ENCODE results near the gene CCDC144A. TPM values are rescaled to one million over a fixed set of nuclear protein-coding genes. Genes with fewer than 3 reads are reported as not detected.
"Not testable (repeated sequence)": the region's sequence is repeated elsewhere in the genome, so short reads cannot be mapped to it uniquely, and the experiment has no call there.

The CCDC144A gene
- total and polyA plus RNA-seq, 3 experiments from 2014 or later = 0.95 to 1.5 (median 1.2) TPM

DNA sequence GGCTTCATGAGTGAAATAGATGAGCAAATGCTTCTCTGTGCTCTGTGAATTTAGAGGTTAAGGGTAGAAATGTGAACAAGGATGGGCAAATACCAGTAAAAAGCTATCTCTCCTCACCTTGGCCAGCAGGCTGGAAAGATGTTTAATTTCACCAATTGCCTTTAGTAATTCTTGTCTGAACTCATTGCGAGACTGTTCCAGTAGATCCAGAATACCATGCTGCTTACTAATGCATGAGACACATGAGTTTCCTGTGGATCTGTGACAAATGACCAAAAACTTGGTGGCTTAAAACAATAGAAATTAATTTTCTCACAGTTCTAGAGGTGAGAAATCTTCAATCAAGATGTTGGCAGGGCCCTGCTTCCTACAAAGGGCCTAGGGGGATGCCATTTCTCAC, 27.1 kb upstream of the CCDC144A start:
- no peaks in the 10 kb centered on the region for H3K9me3 ChIP-seq (ENCODE audit: low read length)
- no peaks in the 10 kb centered on the region for H3K36me3 ChIP-seq (ENCODE audit: insufficient read depth, low read length)
- H3K4me3 ChIP-seq (ENCODE audit: low read length) = no peak overlapping the region
- Mint-ChIP-seq H3K27me3 (peaks cover 14 to 42% of the 10 kb centered on the region in 2 donors), H3K27ac (no peak overlapping the region), H3K4me1 (peaks cover 4% of the 10 kb centered on the region in 3 donors), H3K4me3 (no peak overlapping the region), H3K9me3 (peaks cover 0 to 2% (median 0%) of the 10 kb centered on the region in 5 donors), H3K36me3 (peaks cover 0 to 4% (median 0%) of the 10 kb centered on the region in 3 donors)
- ChIA-PET CTCF (no interaction called here), POLR2A (no interaction called here)
- no peaks in the 10 kb centered on the region for H3K4me1 ChIP-seq (ENCODE audit: insufficient read depth, low read length)
- no peak for DNase-seq
- H3K27me3 ChIP-seq (ENCODE audit: insufficient read depth, low read length, poor library complexity, severe bottlenecking) = no peaks in the 10 kb centered on the region
- no peak overlapping the region for H3K27ac ChIP-seq (ENCODE audit: low read depth, low read length)

DNA sequence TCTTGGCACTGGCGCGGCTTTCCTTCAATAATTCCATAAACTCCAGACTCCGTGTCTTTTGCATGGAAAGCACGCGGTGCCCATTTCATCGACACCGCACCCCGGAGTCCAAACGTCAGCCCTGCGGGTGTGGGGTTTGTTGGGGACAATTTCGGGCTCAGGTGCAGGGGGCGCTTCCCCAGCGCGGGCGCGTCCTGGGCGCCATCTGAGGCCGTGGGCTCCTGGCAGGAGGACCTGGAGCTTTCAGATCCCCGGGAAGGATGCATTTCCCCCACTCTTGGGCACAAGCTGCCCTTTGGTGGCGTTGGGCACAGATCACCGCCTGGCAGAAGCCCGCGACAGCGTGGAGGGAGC, 23.5 kb upstream of the CCDC144A start:
- H3K27ac Mint-ChIP-seq; H3K27me3 ChIP-seq (ENCODE audit: insufficient read depth, low read length, poor library complexity, severe bottlenecking); POLR2A ChIA-PET; H3K4me1 ChIP-seq (ENCODE audit: insufficient read depth, low read length); H3K9me3 ChIP-seq (ENCODE audit: low read length); CTCF ChIA-PET; H3K9me3 Mint-ChIP-seq; H3K36me3 Mint-ChIP-seq; H3K36me3 ChIP-seq (ENCODE audit: insufficient read depth, low read length); H3K27ac ChIP-seq (ENCODE audit: low read depth, low read length); H3K4me3 Mint-ChIP-seq; DNase-seq; H3K4me1 Mint-ChIP-seq; H3K4me3 ChIP-seq (ENCODE audit: low read length): not testable (repeated sequence)
- peaks cover 27 to 55% of the 10 kb centered on the region in 2 donors for H3K27me3 Mint-ChIP-seq

- H3K27me3 ChIP-seq (ENCODE audit: insufficient read depth, low read length, poor library complexity, severe bottlenecking); POLR2A ChIA-PET; CTCF ChIA-PET; H3K4me1 ChIP-seq (ENCODE audit: insufficient read depth, low read length); H3K4me1 Mint-ChIP-seq; H3K36me3 ChIP-seq (ENCODE audit: insufficient read depth, low read length); H3K27ac ChIP-seq (ENCODE audit: low read depth, low read length); H3K27ac Mint-ChIP-seq; H3K36me3 Mint-ChIP-seq; H3K9me3 Mint-ChIP-seq; H3K4me3 ChIP-seq (ENCODE audit: low read length); H3K9me3 ChIP-seq (ENCODE audit: low read length): not testable (repeated sequence)
- DNase-seq = peak in 1 of 5 donors; percentile 9
- Mint-ChIP-seq H3K27me3 (peaks cover 27 to 58% of the 10 kb centered on the region in 2 donors), H3K4me3 (peak overlapping the region in 6 of 7 donors; percentile 45 to 88 (median 66))
Observed at GRCh38 chr17:16666907-16667636, 23.0 kb upstream of the CCDC144A start.

- no peak for DNase-seq
- Histone ChIP-seq H3K27me3 (ENCODE audit: insufficient read depth, low read length, poor library complexity, severe bottlenecking) (no peaks in the 10 kb centered on the region), H3K36me3 (ENCODE audit: insufficient read depth, low read length) (no peaks in the 10 kb centered on the region), H3K4me1 (ENCODE audit: insufficient read depth, low read length) (no peaks in the 10 kb centered on the region), H3K9me3 (ENCODE audit: low read length) (no peaks in the 10 kb centered on the region), H3K27ac (ENCODE audit: low read depth, low read length) (no peak overlapping the region), H3K4me3 (ENCODE audit: low read length) (no peak overlapping the region)
- Mint-ChIP-seq H3K4me3 (no peak overlapping the region), H3K36me3 (no peaks in the 10 kb centered on the region), H3K27ac (no peak overlapping the region), H3K9me3 (no peaks in the 10 kb centered on the region), H3K4me1 (no peaks in the 10 kb centered on the region), H3K27me3 (peaks cover 6 to 28% of the 10 kb centered on the region in 2 donors)
- CTCF ChIA-PET = no interaction called here
- POLR2A ChIA-PET = no interaction called here
Observed at GRCh38 chr17:16676676-16677268, 13.3 kb upstream of the CCDC144A start.

DNA sequence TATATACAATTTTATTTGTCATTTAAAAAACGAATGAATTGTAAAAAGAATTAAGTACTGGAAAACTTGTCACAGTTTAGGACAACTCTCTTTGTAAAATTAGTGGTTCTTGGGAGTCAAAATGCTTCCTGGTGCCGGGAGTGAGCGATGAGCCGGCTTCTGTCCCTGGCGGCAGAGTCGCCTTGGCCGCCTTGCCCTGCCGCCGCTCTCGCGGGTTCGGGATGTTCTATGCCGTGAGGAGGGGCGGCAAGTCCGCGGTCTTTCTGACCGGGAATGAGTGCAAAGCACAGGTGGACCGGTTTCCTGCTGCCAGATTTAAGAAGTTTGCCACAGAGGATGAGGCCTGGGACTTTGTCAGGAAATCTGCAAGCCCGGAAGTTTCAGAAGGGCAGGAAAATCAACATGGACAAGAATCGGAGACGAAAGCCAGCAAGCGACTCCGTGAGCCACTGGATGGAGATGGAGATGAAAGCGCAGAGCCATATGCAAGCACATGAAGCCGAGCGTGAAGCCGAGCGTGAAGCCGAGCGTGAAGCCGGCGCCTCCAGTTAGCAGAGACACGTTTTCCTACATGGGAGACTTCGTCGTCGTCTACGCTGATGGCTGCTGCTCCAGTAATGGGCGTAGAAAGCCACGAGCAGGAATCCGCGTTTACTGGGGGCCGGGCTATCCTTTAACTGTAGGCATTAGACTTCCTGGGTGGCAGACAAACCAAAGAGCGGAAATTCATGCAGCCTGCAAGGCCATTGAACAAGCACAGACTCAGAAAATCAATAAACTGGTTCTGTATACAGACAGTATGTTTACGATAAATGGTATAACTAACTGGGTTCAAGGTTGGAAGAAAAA, 6.5 kb upstream of the CCDC144A start:
- POLR2A ChIA-PET; H3K36me3 Mint-ChIP-seq; DNase-seq; H3K4me1 ChIP-seq (ENCODE audit: insufficient read depth, low read length); H3K27ac ChIP-seq (ENCODE audit: low read depth, low read length); H3K9me3 ChIP-seq (ENCODE audit: low read length); H3K27me3 ChIP-seq (ENCODE audit: insufficient read depth, low read length, poor library complexity, severe bottlenecking); H3K9me3 Mint-ChIP-seq; CTCF ChIA-PET; H3K4me3 ChIP-seq (ENCODE audit: low read length); H3K36me3 ChIP-seq (ENCODE audit: insufficient read depth, low read length): not testable (repeated sequence)
- Mint-ChIP-seq H3K4me1 (peaks cover 0 to 11% (median 6%) of the 10 kb centered on the region in 3 donors), H3K27me3 (peaks cover 16 to 19% of the 10 kb centered on the region in 2 donors), H3K27ac (peak overlapping the region in 2 of 8 donors; percentile 11 to 42), H3K4me3 (peak overlapping the region in 1 of 7 donors; percentile 20)

DNA sequence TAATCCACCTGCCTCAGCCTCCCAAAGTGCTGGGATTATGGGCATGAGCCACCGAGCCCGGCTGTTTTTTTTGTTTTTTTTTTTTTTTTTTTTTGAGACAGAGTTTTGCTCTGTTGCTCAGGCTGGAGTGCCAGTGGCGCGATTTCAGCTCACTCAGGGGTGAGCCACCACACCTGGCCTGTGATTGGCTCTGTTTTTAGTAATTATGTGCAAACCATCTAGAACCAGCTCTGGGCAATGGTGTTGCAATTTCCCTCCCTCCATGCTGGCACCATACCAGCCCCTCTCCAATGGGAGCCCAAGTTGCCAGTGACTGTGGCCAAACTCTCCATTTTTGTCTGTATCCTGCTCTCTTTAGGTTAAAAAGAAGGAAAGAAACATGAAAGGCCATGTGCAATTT, 4.0 kb upstream of the CCDC144A start:
- H3K36me3 ChIP-seq (ENCODE audit: insufficient read depth, low read length); H3K27ac Mint-ChIP-seq; CTCF ChIA-PET; DNase-seq; H3K9me3 Mint-ChIP-seq; H3K9me3 ChIP-seq (ENCODE audit: low read length); H3K4me3 ChIP-seq (ENCODE audit: low read length); POLR2A ChIA-PET; H3K4me3 Mint-ChIP-seq; H3K36me3 Mint-ChIP-seq; H3K27ac ChIP-seq (ENCODE audit: low read depth, low read length); H3K27me3 ChIP-seq (ENCODE audit: insufficient read depth, low read length, poor library complexity, severe bottlenecking); H3K4me1 ChIP-seq (ENCODE audit: insufficient read depth, low read length): not testable (repeated sequence)
- H3K27me3 Mint-ChIP-seq = peaks cover 15 to 19% of the 10 kb centered on the region in 2 donors
- H3K4me1 Mint-ChIP-seq = peaks cover 0 to 11% (median 6%) of the 10 kb centered on the region in 3 donors

GRCh38 chr17:16687151-16687550, 2.9 kb upstream of the CCDC144A start:
- DNase-seq; H3K27ac Mint-ChIP-seq; H3K36me3 Mint-ChIP-seq; H3K27ac ChIP-seq (ENCODE audit: low read depth, low read length); H3K4me3 Mint-ChIP-seq; H3K36me3 ChIP-seq (ENCODE audit: insufficient read depth, low read length); H3K4me3 ChIP-seq (ENCODE audit: low read length); POLR2A ChIA-PET; H3K27me3 ChIP-seq (ENCODE audit: insufficient read depth, low read length, poor library complexity, severe bottlenecking); CTCF ChIA-PET; H3K9me3 Mint-ChIP-seq; H3K4me1 ChIP-seq (ENCODE audit: insufficient read depth, low read length); H3K9me3 ChIP-seq (ENCODE audit: low read length): not testable (repeated sequence)
- peaks cover 15 to 16% of the 10 kb centered on the region in 2 donors for H3K27me3 Mint-ChIP-seq
- H3K4me1 Mint-ChIP-seq = peaks cover 0 to 11% (median 6%) of the 10 kb centered on the region in 3 donors

DNA sequence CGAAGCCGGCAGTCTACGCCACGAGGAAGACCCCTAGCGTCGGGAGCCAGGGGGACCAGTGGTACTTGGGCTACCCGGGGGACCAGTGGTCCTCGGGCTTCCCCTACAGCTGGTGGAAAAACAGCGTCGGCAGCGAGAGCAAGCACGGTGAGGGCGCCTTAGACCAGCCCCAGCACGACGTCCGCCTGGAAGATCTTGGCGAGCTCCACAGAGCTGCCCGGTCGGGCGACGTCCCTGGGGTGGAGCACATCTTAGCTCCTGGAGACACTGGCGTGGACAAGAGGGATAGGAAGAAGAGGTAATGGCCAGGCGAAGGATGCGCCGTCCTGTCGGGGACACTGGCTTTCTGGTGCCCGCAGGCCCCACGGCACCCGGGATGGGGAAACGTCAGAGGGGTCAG, 406 bp downstream of the CCDC144A start:
- H3K36me3 Mint-ChIP-seq; H3K27me3 ChIP-seq (ENCODE audit: insufficient read depth, low read length, poor library complexity, severe bottlenecking); H3K4me3 ChIP-seq (ENCODE audit: low read length); H3K9me3 ChIP-seq (ENCODE audit: low read length); POLR2A ChIA-PET; H3K27ac ChIP-seq (ENCODE audit: low read depth, low read length); H3K9me3 Mint-ChIP-seq; H3K4me1 ChIP-seq (ENCODE audit: insufficient read depth, low read length); H3K4me1 Mint-ChIP-seq; DNase-seq; H3K27ac Mint-ChIP-seq; H3K27me3 Mint-ChIP-seq; H3K36me3 ChIP-seq (ENCODE audit: insufficient read depth, low read length): not testable (repeated sequence)
- H3K4me3 Mint-ChIP-seq = peak overlapping the region in 1 of 7 donors; percentile 33
- CTCF ChIA-PET = interaction anchor here (0.9 kb wide), 2 partner anchors 15 to 154 kb away, joined by 3 read pairs; no protein-coding TSS in a partner anchor

Measured in CD8-positive, alpha-beta memory T cell (primary cell).